Amniotic epithelial cell (primary cell): Measurements from ENCODE around the gene ACTR10.
A peak's percentile ranks its signal among the peaks of the same experiment; 100 is the strongest.
"Not testable (repeated sequence)": the region's sequence is repeated elsewhere in the genome, so short reads cannot be mapped to it uniquely, and the experiment has no call there.

Experiments used
- DNase-seq: peaks from one replicate; pipeline ENCODE4 v3.0.0-alpha.2; 2010; ENCODE audit warnings: low read depth

ACTR10 gene

DNA sequence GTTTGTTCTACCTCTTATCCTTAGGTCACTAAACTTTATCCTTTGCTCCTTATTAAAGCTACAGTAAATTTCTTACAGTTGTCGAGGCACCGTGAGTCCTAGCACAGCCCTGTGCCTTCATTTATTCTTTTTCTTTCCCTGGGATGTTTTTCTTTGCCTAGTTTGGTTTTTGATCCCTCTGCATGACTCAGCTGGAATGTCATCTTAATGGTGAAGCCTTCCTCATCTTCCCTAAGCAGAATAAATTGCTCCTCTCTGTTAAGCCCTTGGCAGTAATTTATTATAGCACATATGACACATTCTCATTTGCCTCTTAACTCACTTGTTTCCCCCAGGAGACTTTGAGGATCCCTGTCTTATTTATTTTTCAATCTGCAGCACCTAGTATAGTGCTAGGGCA, 16.6 kb downstream of the ACTR10 start:
- peak; percentile 54 for DNase-seq

DNA sequence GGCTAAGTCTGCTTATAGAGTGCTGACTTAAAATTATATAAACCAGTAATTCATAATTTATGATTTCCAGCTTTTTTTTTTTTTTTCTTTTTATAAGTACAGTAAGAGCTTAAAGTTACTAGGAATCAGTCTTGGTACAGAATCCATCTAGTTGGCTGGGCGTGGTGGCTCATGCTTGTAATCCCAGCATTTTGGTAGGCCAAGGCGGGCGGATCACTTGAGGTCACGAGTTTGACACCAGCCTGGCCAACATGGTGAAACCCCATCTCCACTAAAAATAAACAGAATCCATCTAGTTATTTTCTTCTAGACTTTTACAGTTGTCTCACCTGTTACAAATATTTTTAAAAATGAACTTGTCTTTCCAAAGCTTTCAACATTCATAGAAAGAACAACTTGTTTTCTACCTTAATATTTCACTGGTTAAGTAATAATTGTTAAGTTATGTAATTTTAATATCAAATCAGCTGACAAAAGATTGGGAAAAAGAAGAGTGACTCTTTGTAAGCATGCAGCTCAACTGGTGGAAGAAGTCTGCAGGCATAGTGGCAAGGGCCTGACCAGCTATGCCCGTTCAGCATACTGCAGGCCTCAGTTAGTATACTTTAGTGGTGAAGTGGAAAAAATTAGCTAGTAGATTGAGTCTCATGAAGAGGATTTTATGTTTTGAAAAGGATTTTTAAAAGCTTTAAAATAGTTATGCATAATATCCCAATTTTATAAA, 27.3 kb downstream of the ACTR10 start:
- no peak for DNase-seq

- peak; percentile 47 for DNase-seq
Measured at GRCh38 chr14:58238252-58239243, 38.6 kb downstream of the ACTR10 start.

DNA sequence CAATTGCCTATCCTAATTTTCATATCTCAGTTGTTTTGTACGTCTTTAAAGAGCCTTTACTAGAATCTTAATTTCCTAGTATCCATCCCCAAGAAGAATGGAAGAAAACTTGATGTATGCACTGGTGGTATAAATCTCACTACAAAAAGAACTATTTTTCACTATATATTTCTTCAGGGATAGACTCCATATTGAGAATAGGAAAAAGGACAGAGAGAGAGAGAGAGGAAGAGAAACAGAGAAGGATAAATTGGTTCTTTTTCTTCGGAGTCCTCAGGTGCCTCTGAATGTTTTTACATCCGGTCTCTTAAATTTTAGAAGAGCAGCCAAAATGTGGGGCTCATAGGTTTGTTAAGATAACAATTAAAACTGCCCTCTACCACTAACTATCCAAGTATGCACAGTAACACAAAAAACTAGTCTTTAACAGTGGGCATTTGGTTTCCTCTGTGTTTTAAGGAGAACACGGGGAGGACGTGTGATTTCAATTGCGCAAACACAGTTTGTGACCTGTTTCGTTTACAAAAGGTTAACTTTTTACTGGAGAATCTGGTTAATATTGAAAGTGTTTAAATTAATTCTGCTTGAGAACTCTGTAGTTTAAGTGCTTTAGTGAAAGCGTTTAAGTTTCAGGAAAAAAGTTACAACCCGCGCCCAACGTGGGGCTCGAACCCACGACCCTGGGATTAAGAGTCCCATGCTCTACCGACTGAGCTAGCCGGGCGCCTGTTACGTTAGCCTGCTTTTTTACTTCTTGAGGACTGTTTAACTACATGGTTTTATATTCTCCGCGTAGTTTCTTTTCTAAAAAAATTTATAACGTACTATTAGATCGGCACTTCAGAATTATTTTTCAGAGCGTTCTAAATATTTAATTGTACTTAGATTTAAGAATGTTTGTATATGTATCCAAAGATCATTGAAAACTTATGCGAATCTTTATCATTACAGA, 39.6 kb downstream of the ACTR10 start:
- peak; percentile 48 for DNase-seq

- no peak for DNase-seq
Measured at GRCh38 chr14:58243790-58244555, 44.0 kb downstream of the ACTR10 start.

DNA sequence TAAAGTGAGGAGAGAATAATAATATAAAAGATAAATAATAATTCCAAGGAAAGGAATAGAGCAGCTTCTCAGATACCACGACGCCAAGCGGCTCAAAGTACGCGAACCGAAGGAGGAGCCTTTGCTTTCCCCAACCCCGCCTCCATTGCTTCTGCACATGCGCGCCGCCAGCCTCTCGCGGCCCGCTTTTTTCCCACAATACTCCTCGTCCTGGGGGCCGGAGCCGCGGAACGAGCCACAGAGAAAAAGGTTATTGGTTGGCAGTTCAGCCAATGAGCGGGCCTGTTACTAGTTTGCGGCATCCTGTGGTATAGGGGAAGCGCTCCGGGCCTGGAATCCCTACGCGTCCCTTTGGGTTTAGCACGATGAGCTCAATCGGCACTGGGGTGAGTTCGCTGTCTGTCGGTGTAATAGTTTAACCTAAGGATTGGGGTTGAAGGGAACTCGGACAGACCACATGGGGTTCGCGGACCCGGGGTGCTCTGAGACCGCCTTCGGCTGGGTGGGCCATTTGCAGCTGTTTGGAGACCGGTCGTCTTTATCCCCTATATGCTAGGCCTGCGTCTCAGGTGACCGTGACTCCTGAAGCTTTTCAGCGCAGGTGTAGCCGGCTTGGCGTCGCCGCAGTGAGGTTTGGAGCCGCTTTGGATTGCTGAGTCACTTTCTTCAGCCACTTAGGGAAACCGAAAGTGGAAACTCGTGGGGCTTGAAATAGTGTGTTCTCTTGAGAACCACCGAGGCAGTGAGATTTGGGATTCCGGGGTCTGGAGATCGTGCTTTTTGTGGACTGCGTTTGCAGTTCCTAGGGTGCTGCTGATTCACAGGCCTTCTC, 44.8 kb downstream of the ACTR10 start, which contains the start of gene PSMA3:
PSMA3 (plus strand) TSS at position 288 of the 832 bp plus-strand sequence; CDS start at position 366, 78 bp downstream.
- peak; percentile 95 for DNase-seq

DNA sequence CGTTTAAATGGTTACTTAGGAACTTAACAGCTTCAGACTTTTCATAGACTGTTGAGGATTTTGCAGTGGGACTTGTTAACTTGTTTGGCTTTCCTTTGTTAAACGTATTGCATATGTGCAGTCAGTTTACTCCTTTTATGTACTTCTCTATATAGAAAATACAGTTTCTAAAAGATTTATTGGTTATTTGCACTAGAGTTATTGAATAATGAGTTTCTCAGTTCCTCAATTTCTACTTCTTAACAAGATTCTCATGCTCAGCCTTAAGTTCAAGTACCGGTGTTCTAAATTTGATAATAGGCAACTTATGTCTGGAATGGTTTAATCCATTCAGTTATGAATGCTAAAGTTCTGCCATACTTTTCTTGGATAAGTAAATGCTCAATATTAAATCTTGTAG, 45.6 kb downstream of the ACTR10 start:
- DNase-seq = no peak

- no peak for DNase-seq
Measured at GRCh38 chr14:58249611-58250010, 49.7 kb downstream of the ACTR10 start.

DNA sequence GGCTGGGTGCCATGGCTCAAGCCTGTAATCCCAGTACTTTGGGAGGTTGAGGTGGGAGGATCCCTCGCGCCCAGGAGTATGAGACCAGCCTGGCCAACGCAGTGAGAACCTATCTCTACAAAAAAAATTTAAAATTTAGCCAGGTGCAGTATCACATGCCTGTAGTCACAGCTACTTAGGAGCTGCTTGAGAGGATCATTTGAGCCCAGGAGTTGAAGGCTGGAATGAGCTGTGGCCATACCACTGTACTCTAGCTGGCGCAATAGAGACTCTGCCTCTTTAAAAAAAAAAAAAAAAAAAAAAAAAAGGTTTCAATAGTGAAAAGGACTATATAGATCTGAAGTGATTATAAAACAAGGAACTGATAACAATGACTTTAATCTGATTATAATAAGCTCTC, 58.2 kb downstream of the ACTR10 start:
- no peak for DNase-seq

DNA sequence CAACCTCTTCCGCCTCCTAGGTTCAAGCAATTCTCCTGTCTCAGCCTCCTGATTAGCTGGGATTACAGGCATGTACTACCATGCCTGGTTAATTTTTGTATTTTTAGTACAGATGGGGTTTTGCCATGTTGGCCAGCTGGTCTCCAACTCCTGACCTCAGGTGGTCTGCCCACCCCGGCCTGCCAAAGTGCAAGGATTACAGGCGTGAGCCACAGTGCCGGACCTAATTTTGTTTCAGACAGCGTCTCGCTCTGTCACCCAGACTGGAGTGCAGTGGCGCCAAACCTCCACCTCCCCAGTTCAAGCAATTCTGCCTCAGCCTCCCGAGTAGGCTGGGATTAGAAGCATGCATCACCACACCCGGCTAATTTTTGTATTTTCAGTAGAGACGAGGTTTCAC, 62.1 kb downstream of the ACTR10 start:
- not testable (repeated sequence) for DNase-seq

DNA sequence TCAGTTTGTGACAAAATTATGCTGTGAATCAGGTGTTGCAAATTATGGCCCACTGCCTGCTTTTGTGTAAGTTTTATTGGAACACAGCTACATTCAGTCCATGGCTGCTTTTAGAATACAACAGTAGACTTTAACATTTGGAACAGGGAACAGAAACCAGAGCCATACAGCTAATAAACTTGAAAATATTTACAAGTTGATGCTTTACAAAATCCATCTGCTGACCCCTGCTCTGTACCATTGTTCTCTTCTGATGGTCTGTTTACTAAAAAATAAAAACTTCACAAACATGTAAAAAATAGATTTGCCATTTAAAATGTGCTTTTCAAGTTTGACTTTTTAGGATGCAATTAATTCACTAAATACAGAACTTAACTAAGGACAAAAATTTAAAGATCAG, 65.5 kb downstream of the ACTR10 start:
- no peak for DNase-seq

DNA sequence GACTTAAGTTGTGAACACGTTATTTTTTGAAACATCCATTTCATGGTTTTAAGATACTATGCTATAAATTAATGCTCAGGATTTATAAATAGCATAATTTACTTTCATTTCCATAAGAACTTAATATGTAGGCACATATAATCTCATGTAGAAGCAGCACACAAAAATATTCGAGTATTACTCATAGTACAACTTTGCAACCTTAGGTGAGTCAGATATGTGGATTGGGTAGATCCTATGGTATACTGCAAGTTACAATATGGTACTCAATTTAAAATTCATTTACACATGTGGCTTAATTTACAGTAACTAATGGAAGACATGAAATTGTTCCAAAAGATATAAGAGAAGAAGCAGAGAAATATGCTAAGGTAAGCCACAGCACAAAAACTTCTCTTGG, 70.7 kb downstream of the ACTR10 start:
- DNase-seq = peak; percentile 37

DNA sequence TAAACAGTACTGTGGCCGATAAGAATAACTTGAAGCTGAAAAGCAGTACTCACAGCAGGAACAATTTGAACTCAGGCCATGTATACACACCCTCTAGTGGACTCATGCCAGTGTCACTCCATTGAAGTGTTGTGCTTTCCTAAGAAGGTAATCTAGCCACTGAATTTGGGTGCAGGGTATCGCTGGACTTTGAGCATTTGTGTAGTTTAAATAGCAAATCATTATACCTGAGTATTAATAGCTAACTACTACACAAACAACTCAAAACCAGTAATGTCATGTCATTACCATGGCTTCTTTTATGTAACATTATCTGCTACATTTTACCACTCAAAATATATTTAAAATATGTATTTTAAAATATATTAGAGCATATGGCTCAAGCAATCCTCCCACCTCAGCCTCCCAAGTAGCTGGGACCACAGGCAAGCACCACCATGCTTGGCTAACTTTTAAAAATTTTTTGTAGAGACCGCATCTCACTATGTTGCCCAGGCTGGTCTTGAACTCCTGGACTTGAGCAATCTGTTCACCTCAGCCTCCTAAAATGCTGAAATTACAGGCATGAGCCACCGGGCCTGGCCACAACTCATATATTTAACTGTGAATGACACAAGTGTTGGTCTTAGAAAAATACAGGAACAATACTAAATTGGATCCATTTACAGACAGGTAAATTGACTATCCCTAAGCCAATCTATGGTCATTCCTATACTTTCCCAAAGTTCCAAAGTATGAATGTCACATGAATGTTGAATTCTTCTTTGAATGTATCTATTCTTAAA, 72.8 kb downstream of the ACTR10 start:
- DNase-seq = no peak

DNA sequence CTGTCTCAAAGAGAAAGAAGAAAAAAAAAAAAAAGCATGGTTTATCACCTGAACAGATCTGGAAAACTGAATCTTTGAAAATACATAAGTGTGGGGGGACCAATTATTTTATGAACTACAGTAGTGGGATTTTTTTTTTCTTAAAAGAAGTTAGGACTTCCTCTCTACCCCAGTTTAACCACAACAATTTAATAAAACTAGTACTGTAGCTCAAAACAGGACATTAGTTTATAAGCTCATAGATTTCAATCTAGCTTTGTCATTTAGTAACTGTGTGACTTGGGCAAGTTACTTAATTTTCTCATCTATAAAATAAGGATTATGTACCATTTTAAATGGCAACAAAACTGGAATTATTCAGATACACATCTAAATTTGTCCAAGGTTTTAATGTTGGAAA, 74.9 kb downstream of the ACTR10 start:
- no peak for DNase-seq

GRCh38 chr14:58275527-58276190, 75.7 kb downstream of the ACTR10 start:
- DNase-seq = no peak

- DNase-seq = no peak
Measured at GRCh38 chr14:58276208-58276607, 76.3 kb downstream of the ACTR10 start.

DNA sequence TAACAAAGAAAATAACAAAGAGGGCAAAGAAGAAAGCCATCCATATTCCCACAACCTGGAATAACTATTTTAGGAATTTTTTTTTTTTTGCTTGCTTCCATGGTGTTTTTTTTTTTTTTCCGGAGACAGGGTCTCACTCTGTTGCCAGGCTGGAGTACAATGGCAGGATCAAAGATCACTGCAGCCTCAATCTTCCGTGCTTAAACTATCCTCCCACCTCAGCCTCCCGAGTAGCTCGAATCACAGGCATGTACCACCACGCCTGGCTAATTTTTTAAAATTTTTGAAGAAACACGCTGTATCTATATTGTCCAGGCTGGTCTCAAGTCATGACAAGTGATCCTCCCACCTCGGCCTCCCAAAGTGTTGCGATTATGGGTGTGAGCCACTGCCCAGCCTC, 78.2 kb downstream of the ACTR10 start:
- no peak for DNase-seq

DNA sequence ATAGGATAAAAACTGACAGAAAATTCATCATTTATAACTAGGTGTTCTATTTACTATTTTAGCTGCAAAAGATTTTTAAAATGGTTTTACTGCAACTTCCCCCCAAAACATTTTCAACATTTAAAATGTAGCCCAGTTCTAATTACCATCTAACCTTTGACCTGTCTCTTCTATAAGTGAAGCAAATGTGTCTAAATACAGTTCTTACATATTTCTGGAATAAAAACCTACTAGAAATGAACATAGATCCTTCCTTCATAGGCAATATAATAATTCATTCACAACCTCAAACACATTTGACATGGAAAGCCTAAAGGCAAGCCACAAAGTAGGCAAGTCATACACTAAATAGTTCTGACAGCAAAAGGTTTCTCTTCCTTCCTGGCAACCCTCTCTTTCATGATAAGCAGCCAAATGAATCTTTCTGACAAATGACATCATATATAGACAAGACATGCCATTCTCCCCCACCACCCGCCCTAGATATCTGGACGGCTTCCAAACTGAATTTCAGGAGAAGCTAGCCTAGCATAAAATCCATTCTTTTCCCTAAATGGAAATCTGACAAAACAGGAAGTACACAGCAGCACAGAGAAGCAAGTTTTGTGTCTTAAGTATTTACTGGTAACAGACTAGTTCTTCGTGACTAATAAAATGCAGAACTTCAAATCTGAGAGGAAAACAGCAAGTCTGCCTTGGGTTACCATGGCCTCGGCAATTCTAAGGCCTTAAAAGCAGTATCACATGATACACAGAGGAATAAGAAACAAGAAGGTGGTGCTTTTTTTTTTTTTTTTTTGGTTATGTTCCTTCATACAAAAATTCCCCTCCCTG, 81.2 kb downstream of the ACTR10 start:
- peak; percentile 99 for DNase-seq
